Activated T-helper 1 cell treated with anti-CD3 and anti-CD28 coated beads, Interleukin-12 subunit alpha, Interleukin-12 subunit beta, Interleukin-2, Interleukin-4 antibody, amounts not matched to agents 30 ng/mL and 10 ng/mL and 1 ng/mL, durations not matched to agents 14 hours and 24 hours and 36 hours (primary cell): ENCODE results near the gene VIPR2. TPM values are rescaled to one million over a fixed set of nuclear protein-coding genes. Genes with fewer than 3 reads are reported as not detected.

ENCODE experiments used
- DNase-seq: peaks from one replicate; pipeline ENCODE4 v3.0.0; 2021; ENCODE audit warnings: low spot score
- H3K27ac Mint-ChIP-seq: one replicate; pipeline ENCODE4 v1.8.0; 2021; ENCODE audit warnings: mild to moderate bottlenecking, mixed read lengths
- H3K27me3 Mint-ChIP-seq: one replicate; pipeline ENCODE4 v1.8.0; 2022; ENCODE audit warnings: mild to moderate bottlenecking, moderate library complexity, mixed read lengths; ENCODE audit not compliant: insufficient read depth
- H3K36me3 Mint-ChIP-seq: one replicate; pipeline ENCODE4 v1.8.0; 2021; ENCODE audit warnings: low read depth, mixed read lengths
- H3K4me1 Mint-ChIP-seq: one replicate; pipeline ENCODE4 v1.8.0; 2021; ENCODE audit warnings: low read depth, mixed read lengths
- H3K4me3 Mint-ChIP-seq: one replicate; pipeline ENCODE4 v1.8.0; 2021; ENCODE audit warnings: mild to moderate bottlenecking, moderate library complexity, mixed read lengths
- H3K9me3 Mint-ChIP-seq: one replicate; pipeline ENCODE4 v1.8.0; 2021; ENCODE audit warnings: mixed read lengths
- intact Hi-C: fragments of 100-400 bp; cut with micrococcal nuclease; formaldehyde crosslinking; loops from one replicate; pipeline ENCODE4 v1.15.1; 2024
- total RNA-seq: library from RNA; stranded (reverse); gene quantifications from 2 replicates; pipeline ENCODE4 v1.2.3, GENCODE V29; 2022

VIPR2 gene
- total RNA-seq, 1 donor from 2014 or later = 0.70 TPM

DNA sequence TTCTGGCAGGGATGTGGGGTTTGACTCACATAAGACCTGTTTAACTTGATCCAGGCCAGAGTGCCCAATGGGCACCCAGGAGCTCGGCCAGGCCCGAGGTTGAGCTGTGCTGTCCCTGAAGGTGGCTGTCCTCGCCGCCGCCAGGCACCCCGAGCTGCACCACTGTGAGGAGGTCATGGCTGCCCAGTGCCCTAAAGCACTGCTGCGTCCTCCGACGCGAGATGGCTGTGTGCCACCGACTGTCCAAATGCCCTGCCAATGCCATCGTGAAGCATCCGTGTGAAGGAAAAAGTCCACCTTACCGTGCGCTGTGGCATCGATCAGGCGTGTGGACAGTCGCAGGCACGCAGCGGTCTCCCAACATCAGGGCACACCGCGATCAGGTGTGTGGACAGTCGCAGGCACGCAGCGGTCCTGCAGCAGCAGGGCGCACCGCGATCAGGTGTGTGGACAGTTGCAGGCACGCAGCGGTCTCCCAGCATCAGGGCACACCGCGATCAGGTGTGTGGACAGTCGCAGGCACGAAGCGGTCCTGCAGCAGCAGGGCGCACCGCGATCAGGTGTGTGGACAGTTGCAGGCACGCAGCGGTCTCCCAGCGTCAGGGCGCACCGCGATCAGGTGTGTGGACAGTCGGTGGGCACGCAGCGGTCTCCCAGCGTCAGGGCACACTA is 120.3 kb downstream of the VIPR2 start:
- no peak overlapping the region for H3K27ac Mint-ChIP-seq
- H3K27me3 Mint-ChIP-seq = no peaks in the 10 kb centered on the region
- no peak for DNase-seq
- peaks cover 14% of the 10 kb centered on the region for H3K4me1 Mint-ChIP-seq
- intact Hi-C loops = no loop called here
- H3K9me3 Mint-ChIP-seq = no peaks in the 10 kb centered on the region
- no peak overlapping the region for H3K4me3 Mint-ChIP-seq
- H3K36me3 Mint-ChIP-seq = no peaks in the 10 kb centered on the region

- intact Hi-C loops = no loop called here
- DNase-seq = no peak
Observed at GRCh38 chr7:159023746-159024145, 120.9 kb downstream of the VIPR2 start.

GRCh38 chr7:159023206-159023605 is 121.5 kb downstream of the VIPR2 start:
- H3K4me3 Mint-ChIP-seq = no peak overlapping the region
- H3K27me3 Mint-ChIP-seq = peaks cover 5% of the 10 kb centered on the region
- H3K27ac Mint-ChIP-seq = no peak overlapping the region
- intact Hi-C loops = no loop called here
- DNase-seq = no peak
- H3K9me3 Mint-ChIP-seq = no peaks in the 10 kb centered on the region
- peaks cover 20% of the 10 kb centered on the region for H3K4me1 Mint-ChIP-seq
- H3K36me3 Mint-ChIP-seq = no peaks in the 10 kb centered on the region

More at GRCh38 chr7:159023746-159024145, 120.9 kb downstream of the VIPR2 start:
- H3K9me3 Mint-ChIP-seq = no peaks in the 10 kb centered on the region
- peaks cover 5% of the 10 kb centered on the region for H3K27me3 Mint-ChIP-seq
- no peak overlapping the region for H3K27ac Mint-ChIP-seq
- H3K4me1 Mint-ChIP-seq = peaks cover 19% of the 10 kb centered on the region
- H3K4me3 Mint-ChIP-seq = no peak overlapping the region
- H3K36me3 Mint-ChIP-seq = no peaks in the 10 kb centered on the region

DNA sequence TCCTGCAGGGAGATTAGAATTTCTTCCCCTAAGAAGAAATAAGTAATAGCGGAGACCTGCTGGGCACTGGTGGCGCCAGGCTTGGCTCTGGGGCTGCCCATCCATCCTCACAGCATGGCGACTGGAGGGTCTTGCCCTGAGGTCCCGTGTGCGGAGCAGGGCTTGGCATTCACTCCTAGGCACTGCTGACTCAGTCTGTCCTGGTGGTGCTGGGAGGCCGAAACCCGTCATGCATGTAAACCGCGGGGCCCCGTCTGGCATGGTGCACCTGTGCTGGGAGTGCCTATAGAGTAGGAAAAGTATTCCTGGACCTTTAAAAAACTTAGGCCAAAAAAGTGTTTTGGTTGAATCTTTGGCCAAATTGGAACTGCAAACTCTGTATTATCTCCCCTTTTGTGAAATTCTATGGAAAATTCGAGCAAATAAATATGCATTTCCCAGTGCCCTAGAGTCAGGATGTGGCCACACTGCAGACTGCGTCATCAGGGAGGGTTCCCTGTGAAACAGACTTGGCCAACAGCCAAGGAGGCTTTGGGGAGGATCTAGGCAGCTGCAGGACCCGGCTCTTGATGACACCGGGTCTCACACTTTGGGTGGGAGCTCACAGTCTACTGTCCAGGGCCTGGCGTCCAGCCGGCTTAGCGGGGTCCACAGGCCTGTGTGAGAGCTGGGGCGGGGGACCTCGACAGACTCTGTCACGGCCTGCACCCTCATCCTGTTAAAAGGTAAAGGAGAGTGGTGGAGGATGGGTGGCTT is 122.3 kb downstream of the VIPR2 start:
- H3K9me3 Mint-ChIP-seq = no peaks in the 10 kb centered on the region
- H3K27ac Mint-ChIP-seq = no peak overlapping the region
- H3K27me3 Mint-ChIP-seq = peaks cover 5% of the 10 kb centered on the region
- H3K36me3 Mint-ChIP-seq = no peaks in the 10 kb centered on the region
- H3K4me1 Mint-ChIP-seq = peaks cover 25% of the 10 kb centered on the region
- DNase-seq = no peak
- H3K4me3 Mint-ChIP-seq = no peak overlapping the region
- intact Hi-C loops = no loop called here

GRCh38 chr7:159020987-159021386 is 123.7 kb downstream of the VIPR2 start:
- peaks cover 14% of the 10 kb centered on the region for H3K4me1 Mint-ChIP-seq
- no peaks in the 10 kb centered on the region for H3K9me3 Mint-ChIP-seq
- intact Hi-C loops = no loop called here
- no peak overlapping the region for H3K4me3 Mint-ChIP-seq
- DNase-seq = no peak
- H3K27me3 Mint-ChIP-seq = peaks cover 5% of the 10 kb centered on the region
- no peak overlapping the region for H3K27ac Mint-ChIP-seq
- no peaks in the 10 kb centered on the region for H3K36me3 Mint-ChIP-seq

DNA sequence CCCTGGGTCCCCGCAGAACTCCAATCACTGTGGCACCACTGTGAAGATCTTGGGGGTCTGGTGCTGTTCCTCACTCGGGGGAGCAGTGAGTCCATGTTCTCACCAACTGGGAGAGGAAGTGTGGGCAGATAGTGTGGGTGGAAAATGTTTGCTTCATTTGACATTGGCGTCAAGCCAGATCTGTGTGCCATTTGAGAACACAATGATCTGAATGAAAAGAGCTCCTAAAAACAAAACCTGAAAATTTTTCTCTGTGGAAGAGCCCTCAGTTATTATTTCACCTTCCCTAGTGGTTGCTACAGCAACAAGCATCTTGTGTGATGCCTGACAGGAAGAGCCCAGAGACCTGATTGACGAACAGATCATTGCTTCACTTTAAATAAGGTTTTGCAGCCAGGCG is 125.6 kb downstream of the VIPR2 start:
- Mint-ChIP-seq H3K36me3 (no peaks in the 10 kb centered on the region), H3K27ac (peak overlapping the region; percentile 49), H3K9me3 (no peaks in the 10 kb centered on the region), H3K4me1 (peaks cover 14% of the 10 kb centered on the region), H3K4me3 (no peak overlapping the region), H3K27me3 (peaks cover 5% of the 10 kb centered on the region)
- no peak for DNase-seq
- intact Hi-C loops = no loop called here

- H3K4me1 Mint-ChIP-seq = peaks cover 14% of the 10 kb centered on the region
- H3K36me3 Mint-ChIP-seq = no peaks in the 10 kb centered on the region
- H3K27me3 Mint-ChIP-seq = peaks cover 5% of the 10 kb centered on the region
- peak overlapping the region; percentile 41 for H3K27ac Mint-ChIP-seq
- no peaks in the 10 kb centered on the region for H3K9me3 Mint-ChIP-seq
- intact Hi-C loops = loop anchor here (1.0 kb wide), 3 partner anchors 9 to 35 kb away; no protein-coding TSS in a partner anchor
- no peak overlapping the region for H3K4me3 Mint-ChIP-seq
- no peak for DNase-seq
Observed at GRCh38 chr7:159017741-159018140, 126.9 kb downstream of the VIPR2 start.

- Mint-ChIP-seq H3K9me3 (no peaks in the 10 kb centered on the region), H3K36me3 (no peaks in the 10 kb centered on the region), H3K4me1 (peaks cover 14% of the 10 kb centered on the region), H3K27ac (peak overlapping the region; percentile 11), H3K4me3 (no peak overlapping the region), H3K27me3 (peaks cover 5% of the 10 kb centered on the region)
- intact Hi-C loops = loop anchor here (1.0 kb wide), 3 partner anchors 9 to 35 kb away; no protein-coding TSS in a partner anchor
- no peak for DNase-seq
Observed at GRCh38 chr7:159017210-159017609, 127.5 kb downstream of the VIPR2 start.

DNA sequence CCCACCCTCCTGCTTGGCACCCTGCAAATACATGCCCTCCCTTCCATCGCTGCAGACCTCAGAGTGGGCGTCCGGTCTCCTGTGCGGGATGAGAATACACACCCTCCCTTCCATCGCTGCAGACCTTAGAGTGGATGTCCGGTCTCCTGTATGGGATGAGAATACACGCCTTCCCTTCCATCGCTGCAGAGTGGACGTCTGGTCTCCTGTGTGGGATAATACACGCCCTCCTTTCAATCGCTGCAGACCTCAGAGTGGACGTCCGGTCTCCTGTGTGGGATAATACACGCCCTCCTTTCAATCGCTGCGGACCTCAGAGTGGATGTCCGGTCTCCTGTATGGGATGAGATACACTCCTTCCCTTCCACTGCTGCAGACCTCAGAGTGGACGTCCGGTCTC is 128.1 kb downstream of the VIPR2 start:
- Mint-ChIP-seq H3K4me3 (no peak overlapping the region), H3K4me1 (peaks cover 14% of the 10 kb centered on the region), H3K9me3 (no peaks in the 10 kb centered on the region), H3K36me3 (no peaks in the 10 kb centered on the region), H3K27ac (no peak overlapping the region), H3K27me3 (peaks cover 5% of the 10 kb centered on the region)
- intact Hi-C loops = no loop called here
- no peak for DNase-seq

- Mint-ChIP-seq H3K9me3 (no peaks in the 10 kb centered on the region), H3K36me3 (no peaks in the 10 kb centered on the region), H3K27me3 (peaks cover 5% of the 10 kb centered on the region), H3K4me1 (peaks cover 14% of the 10 kb centered on the region), H3K4me3 (no peak overlapping the region), H3K27ac (no peak overlapping the region)
- intact Hi-C loops = no loop called here
- DNase-seq = no peak
Observed at GRCh38 chr7:159015454-159016410, 128.9 kb downstream of the VIPR2 start.

DNA sequence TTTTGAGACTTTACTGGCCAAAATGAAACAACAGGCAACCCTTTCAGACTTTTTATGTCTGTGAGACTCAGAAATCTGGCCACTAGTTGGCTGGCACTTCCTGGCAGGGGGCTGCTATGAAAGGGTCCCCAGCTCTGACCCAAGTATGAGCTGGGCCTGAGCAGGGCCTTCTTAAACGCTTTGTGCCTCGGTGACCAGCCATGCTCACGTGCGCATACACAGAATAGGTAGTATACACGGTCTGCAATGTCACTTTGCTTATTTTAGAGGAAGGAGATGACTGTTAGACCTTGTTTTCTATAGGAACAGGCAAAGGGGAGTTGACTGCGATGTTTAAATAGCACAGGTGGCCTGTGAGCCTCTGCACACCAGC is 129.6 kb downstream of the VIPR2 start:
- Mint-ChIP-seq H3K27ac (no peak overlapping the region), H3K36me3 (no peaks in the 10 kb centered on the region), H3K4me3 (no peak overlapping the region), H3K27me3 (peaks cover 5% of the 10 kb centered on the region), H3K9me3 (no peaks in the 10 kb centered on the region), H3K4me1 (peaks cover 14% of the 10 kb centered on the region)
- DNase-seq = no peak
- intact Hi-C loops = no loop called here

- Mint-ChIP-seq H3K27me3 (peaks cover 5% of the 10 kb centered on the region), H3K4me3 (no peak overlapping the region), H3K9me3 (no peaks in the 10 kb centered on the region), H3K36me3 (no peaks in the 10 kb centered on the region), H3K4me1 (peaks cover 14% of the 10 kb centered on the region), H3K27ac (no peak overlapping the region)
- intact Hi-C loops = no loop called here
- no peak for DNase-seq
Observed at GRCh38 chr7:159014297-159015062, 130.2 kb downstream of the VIPR2 start.
